ENCODE data around the gene CAMTA1.

DNA sequence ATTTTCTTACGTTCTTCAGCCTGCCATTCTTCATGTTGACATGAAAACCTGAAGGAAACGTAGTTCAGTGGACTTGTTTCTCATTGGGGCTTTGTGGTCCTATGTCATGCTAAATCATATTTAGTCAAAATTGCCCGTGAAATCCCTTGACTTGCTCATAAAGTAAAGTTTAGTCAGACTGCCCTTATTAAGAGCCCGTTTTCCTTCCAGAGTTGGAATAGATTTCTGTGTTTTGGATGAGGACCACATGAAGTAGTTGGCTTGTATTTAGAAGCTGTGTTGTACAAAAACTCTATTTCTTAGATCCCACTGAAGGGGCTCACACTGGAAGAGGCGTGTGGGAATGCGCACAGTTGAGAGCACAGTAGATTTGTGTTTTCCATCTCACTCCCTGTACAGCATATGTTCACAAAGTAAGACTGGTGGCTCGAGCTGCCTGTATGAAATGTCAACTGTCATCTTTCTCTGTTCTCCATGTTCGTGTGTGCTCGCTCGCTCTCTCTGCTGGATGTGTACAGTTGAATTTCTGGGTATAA lies 42.4 kb downstream of the CAMTA1 start:
- no peak for TF ChIP-seq SMC3 (conservative IDR thresholded peaks at IDR 0.05; ENCODE audit: poor library complexity)
- TF ChIP-seq CTCF (IDR thresholded peaks at IDR 0.05; ENCODE audit: poor library complexity, severe bottlenecking): no peak
- TF ChIP-seq EZH2 (IDR thresholded peaks at IDR 0.05; ENCODE audit: borderline replicate concordance, insufficient read depth, low read length, poor library complexity, severe bottlenecking): no peak
- TF ChIP-seq EP300 (conservative IDR thresholded peaks at IDR 0.05; ENCODE audit: poor library complexity, severe bottlenecking): no peak
- no peak for TF ChIP-seq POLR2AphosphoS5 (IDR thresholded peaks at IDR 0.05)
- no peak for TF ChIP-seq RAD21 (conservative IDR thresholded peaks at IDR 0.05)
- TF ChIP-seq, protein P1, sequence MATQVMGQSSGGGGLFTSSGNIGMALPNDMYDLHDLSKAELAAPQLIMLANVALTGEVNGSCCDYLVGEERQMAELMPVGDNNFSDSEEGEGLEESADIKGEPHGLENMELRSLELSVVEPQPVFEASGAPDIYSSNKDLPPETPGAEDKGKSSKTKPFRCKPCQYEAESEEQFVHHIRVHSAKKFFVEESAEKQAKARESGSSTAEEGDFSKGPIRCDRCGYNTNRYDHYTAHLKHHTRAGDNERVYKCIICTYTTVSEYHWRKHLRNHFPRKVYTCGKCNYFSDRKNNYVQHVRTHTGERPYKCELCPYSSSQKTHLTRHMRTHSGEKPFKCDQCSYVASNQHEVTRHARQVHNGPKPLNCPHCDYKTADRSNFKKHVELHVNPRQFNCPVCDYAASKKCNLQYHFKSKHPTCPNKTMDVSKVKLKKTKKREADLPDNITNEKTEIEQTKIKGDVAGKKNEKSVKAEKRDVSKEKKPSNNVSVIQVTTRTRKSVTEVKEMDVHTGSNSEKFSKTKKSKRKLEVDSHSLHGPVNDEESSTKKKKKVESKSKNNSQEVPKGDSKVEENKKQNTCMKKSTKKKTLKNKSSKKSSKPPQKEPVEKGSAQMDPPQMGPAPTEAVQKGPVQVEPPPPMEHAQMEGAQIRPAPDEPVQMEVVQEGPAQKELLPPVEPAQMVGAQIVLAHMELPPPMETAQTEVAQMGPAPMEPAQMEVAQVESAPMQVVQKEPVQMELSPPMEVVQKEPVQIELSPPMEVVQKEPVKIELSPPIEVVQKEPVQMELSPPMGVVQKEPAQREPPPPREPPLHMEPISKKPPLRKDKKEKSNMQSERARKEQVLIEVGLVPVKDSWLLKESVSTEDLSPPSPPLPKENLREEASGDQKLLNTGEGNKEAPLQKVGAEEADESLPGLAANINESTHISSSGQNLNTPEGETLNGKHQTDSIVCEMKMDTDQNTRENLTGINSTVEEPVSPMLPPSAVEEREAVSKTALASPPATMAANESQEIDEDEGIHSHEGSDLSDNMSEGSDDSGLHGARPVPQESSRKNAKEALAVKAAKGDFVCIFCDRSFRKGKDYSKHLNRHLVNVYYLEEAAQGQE (IDR thresholded peaks at IDR 0.05; ENCODE audit: borderline replicate concordance): no peak
- no peak for TF ChIP-seq TAF1 (IDR thresholded peaks at IDR 0.05; ENCODE audit: low read depth)

Measured in neural cell (in vitro differentiated cells).